Astrocyte of the cerebellum (primary cell): ENCODE measurements around the gene ATAT1.

ENCODE experiments used
- DNase-seq: peaks from one replicate; pipeline ENCODE4 v3.0.0-alpha.2; 2011; ENCODE audit warnings: low read depth
- H3K4me3 ChIP-seq: 2 replicates; pipeline ENCODE4 v1.5.1; 2011; ENCODE audit warnings: mild to moderate bottlenecking, low read depth, low read length, moderate library complexity
- in situ Hi-C: cut with HindIII; loops from 2 replicates; pipeline ENCODE4 v1.10.0; 2017; ENCODE audit warnings: low sequenced_read_pairs
- TF ChIP-seq, protein P1 (sequence below): IDR thresholded peaks from 2 replicates; pipeline ENCODE4 v1.5.1; 2012; ENCODE audit warnings: low read length, low read depth, moderate library complexity, mild to moderate bottlenecking; ENCODE audit errors: missing control alignments

The ATAT1 gene

GRCh38 chr6:30635834-30636233 is 9.2 kb downstream of the ATAT1 start:
- H3K4me3 ChIP-seq = no peak overlapping the region
- DNase-seq = no peak
- TF ChIP-seq, protein P1, sequence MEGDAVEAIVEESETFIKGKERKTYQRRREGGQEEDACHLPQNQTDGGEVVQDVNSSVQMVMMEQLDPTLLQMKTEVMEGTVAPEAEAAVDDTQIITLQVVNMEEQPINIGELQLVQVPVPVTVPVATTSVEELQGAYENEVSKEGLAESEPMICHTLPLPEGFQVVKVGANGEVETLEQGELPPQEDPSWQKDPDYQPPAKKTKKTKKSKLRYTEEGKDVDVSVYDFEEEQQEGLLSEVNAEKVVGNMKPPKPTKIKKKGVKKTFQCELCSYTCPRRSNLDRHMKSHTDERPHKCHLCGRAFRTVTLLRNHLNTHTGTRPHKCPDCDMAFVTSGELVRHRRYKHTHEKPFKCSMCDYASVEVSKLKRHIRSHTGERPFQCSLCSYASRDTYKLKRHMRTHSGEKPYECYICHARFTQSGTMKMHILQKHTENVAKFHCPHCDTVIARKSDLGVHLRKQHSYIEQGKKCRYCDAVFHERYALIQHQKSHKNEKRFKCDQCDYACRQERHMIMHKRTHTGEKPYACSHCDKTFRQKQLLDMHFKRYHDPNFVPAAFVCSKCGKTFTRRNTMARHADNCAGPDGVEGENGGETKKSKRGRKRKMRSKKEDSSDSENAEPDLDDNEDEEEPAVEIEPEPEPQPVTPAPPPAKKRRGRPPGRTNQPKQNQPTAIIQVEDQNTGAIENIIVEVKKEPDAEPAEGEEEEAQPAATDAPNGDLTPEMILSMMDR = no peak
- in situ Hi-C loops = no loop called here

GRCh38 chr6:30640481-30640880 is 13.8 kb downstream of the ATAT1 start:
- TF ChIP-seq, protein P1 = no peak
- H3K4me3 ChIP-seq = no peak overlapping the region
- DNase-seq = no peak
- in situ Hi-C loops = no loop called here

- TF ChIP-seq, protein P1 = no peak
- H3K4me3 ChIP-seq = no peak overlapping the region
- in situ Hi-C loops = no loop called here
- no peak for DNase-seq
These were observed 14.4 kb downstream of the ATAT1 start for GRCh38 chr6:30641048-30641447.

- no peak overlapping the region for H3K4me3 ChIP-seq
- in situ Hi-C loops = no loop called here
- no peak for DNase-seq
- TF ChIP-seq, protein P1 = no peak
These were observed 17.0 kb downstream of the ATAT1 start for GRCh38 chr6:30643656-30644055.

DNA sequence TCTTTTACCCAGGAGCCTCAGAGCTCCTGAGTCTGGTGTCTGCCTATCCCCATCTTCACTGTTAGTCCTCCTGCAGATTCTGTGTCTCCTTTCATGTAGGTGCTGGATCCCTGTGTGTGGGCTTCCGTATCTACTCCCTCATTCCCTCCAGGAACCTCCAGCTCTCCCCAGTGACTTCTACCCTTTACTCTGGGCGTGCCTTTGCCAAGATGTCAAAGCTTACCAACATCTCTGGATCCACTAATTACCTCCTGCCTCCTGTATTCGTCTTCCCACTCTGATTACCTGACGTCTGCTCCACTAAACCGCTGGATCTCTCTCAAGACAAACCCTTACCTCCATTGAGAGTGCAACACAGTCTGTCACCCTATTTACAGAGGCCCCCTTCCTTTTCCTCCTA is 18.1 kb downstream of the ATAT1 start:
- TF ChIP-seq, protein P1 = no peak
- no peak for DNase-seq
- H3K4me3 ChIP-seq = no peak overlapping the region
- in situ Hi-C loops = no loop called here

DNA sequence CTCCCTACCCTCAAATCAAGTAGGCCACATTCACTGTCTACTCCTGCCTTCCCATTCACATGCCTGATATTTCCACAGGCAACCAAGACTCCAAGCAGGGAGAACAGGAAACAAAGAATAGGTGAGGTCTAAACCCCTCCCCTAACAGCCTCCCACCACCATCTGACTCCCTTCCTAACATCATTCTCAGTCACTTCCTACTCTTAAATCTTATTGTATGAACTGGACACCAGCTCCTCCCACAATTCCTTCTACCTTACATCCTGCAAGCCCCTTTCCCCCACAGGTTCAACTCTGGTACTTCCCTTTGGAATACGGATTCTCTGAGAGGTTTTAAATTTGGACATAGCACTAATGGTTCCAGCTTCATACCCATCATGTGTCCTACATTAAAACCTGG is 19.3 kb downstream of the ATAT1 start:
- in situ Hi-C loops = no loop called here
- no peak for DNase-seq
- TF ChIP-seq, protein P1 = no peak
- H3K4me3 ChIP-seq = no peak overlapping the region
